Liver (tissue), 9 donors: ENCODE results near the gene ST6GALNAC3. TPM values are rescaled to one million over a fixed set of nuclear protein-coding genes. Genes with fewer than 3 reads are reported as not detected.

Source experiments
- DNase-seq: peaks from one replicate; pipeline ENCODE4 v3.0.0-alpha.2; 2017; ENCODE audit warnings: low spot score
- H3K27ac ChIP-seq, 2 donors: one replicate each; pipeline ENCODE4 v1.7.0; 2013; ENCODE audit warnings: inconsistent platforms in 2 of 2, low read length in 2 of 2, control low read depth in 1 of 2, low read depth in 1 of 2, mild to moderate bottlenecking in 1 of 2
- H3K27me3 ChIP-seq, 4 donors: one replicate each; pipeline versions ENCODE4 v1.6.1 to v1.7.0; 2013; ENCODE audit warnings: low read length in 3 of 4, inconsistent platforms in 1 of 4, mild to moderate bottlenecking in 1 of 4, moderate library complexity in 1 of 4; ENCODE audit not compliant: control insufficient read depth in 4 of 4, insufficient read depth in 4 of 4
- H3K36me3 ChIP-seq, 4 donors: one replicate each; pipeline versions ENCODE4 v1.6.1 to v1.7.0; 2013; ENCODE audit warnings: low read length in 3 of 4, mild to moderate bottlenecking in 3 of 4, low read depth in 1 of 4, moderate library complexity in 1 of 4; ENCODE audit not compliant: control insufficient read depth in 4 of 4, insufficient read depth in 3 of 4
- H3K4me1 ChIP-seq, 4 donors: one replicate each; pipeline versions ENCODE4 v1.6.1 to v1.7.0; 2013; ENCODE audit warnings: low read length in 3 of 4, mild to moderate bottlenecking in 3 of 4, moderate library complexity in 1 of 4; ENCODE audit not compliant: control insufficient read depth in 4 of 4, insufficient read depth in 4 of 4
- H3K4me3 ChIP-seq, 3 donors: one replicate each; pipeline versions ENCODE4 v1.6.1 to v1.7.0; 2013; ENCODE audit warnings: low read length in 3 of 3, control low read depth in 1 of 3, low read depth in 1 of 3, mild to moderate bottlenecking in 1 of 3
- H3K9ac ChIP-seq, 2 donors: one replicate each; pipeline ENCODE4 v1.7.0; 2013; ENCODE audit warnings: low read length in 2 of 2, mild to moderate bottlenecking in 2 of 2, moderate library complexity in 2 of 2, control low read depth in 1 of 2, low read depth in 1 of 2
- H3K9me3 ChIP-seq, 4 donors: one replicate each; pipeline versions ENCODE4 v1.6.1 to v1.7.0; 2013; ENCODE audit warnings: low read length in 3 of 4; ENCODE audit not compliant: control insufficient read depth in 4 of 4
- CTCF ChIP-seq: fragments of 150-350 bp; IDR thresholded peaks from 2 replicates; pipeline ENCODE4 v1.5.1; 2017; ENCODE audit warnings: improper control_type of control experiment, low read depth, low read length; ENCODE audit not compliant: missing input control
- EGR1 ChIP-seq, 2 donors: IDR thresholded peaks; 2 replicates each; pipeline ENCODE4 v1.6.1; 2016 to 2018; ENCODE audit warnings: antibody characterized with exemption in 2 of 2, low read depth in 2 of 2
- FOXA1 ChIP-seq: IDR thresholded peaks from 2 replicates; pipeline ENCODE4 v1.6.1; 2016; ENCODE audit warnings: antibody characterized with exemption
- FOXA2 ChIP-seq: IDR thresholded peaks from 2 replicates; pipeline ENCODE4 v1.6.1; 2016; ENCODE audit warnings: antibody characterized with exemption
- GABPA ChIP-seq, 2 donors: IDR thresholded peaks in 1 of 2; conservative IDR thresholded peaks in 1 of 2; 2 replicates each; pipeline ENCODE4 v1.6.1; 2016; ENCODE audit warnings: antibody characterized with exemption in 2 of 2, mild to moderate bottlenecking in 1 of 2, moderate library complexity in 1 of 2
- HNF4A ChIP-seq, 2 donors: conservative IDR thresholded peaks; 2 replicates each; pipeline ENCODE4 v1.6.1; 2016; ENCODE audit warnings: antibody characterized with exemption in 2 of 2, mild to moderate bottlenecking in 2 of 2
- HNF4G ChIP-seq: IDR thresholded peaks from 2 replicates; pipeline ENCODE4 v1.6.1; 2016; ENCODE audit warnings: antibody characterized with exemption
- JUND ChIP-seq, 2 donors: IDR thresholded peaks; 2 replicates each; pipeline ENCODE4 v1.6.1; 2016; ENCODE audit warnings: antibody characterized with exemption in 2 of 2
- MAX ChIP-seq: IDR thresholded peaks from 2 replicates; pipeline ENCODE4 v1.6.1; 2016; ENCODE audit warnings: antibody characterized with exemption
- NR2F2 ChIP-seq: IDR thresholded peaks from 2 replicates; pipeline ENCODE4 v1.6.1; 2016; ENCODE audit warnings: antibody characterized with exemption
- RAD21 ChIP-seq, 2 donors: IDR thresholded peaks; 2 replicates each; pipeline ENCODE4 v1.6.1; 2016; ENCODE audit warnings: antibody characterized with exemption in 2 of 2, mild to moderate bottlenecking in 2 of 2
- REST ChIP-seq: IDR thresholded peaks from 2 replicates; pipeline ENCODE4 v1.6.1; 2016; ENCODE audit warnings: antibody characterized with exemption, mild to moderate bottlenecking
- RXRA ChIP-seq, 2 donors: IDR thresholded peaks; 2 replicates each; pipeline ENCODE4 v1.6.1; 2017 to 2018; ENCODE audit warnings: antibody characterized with exemption in 2 of 2, mild to moderate bottlenecking in 1 of 2
- SP1 ChIP-seq: IDR thresholded peaks from 2 replicates; pipeline ENCODE4 v1.6.1; 2018; ENCODE audit warnings: antibody characterized with exemption, mild to moderate bottlenecking
- TAF1 ChIP-seq: conservative IDR thresholded peaks from 2 replicates; pipeline ENCODE4 v1.6.1; 2016; ENCODE audit warnings: antibody characterized with exemption, mild to moderate bottlenecking
- YY1 ChIP-seq: IDR thresholded peaks from 2 replicates; pipeline ENCODE4 v1.6.1; 2016; ENCODE audit warnings: antibody characterized with exemption, mild to moderate bottlenecking
- ZBTB33 ChIP-seq: IDR thresholded peaks from 2 replicates; pipeline ENCODE4 v1.6.1; 2016; ENCODE audit warnings: antibody characterized with exemption
- WGBS: extraction: QIAGEN DNeasy Blood & Tissue Kit; methylation state at CpG from one replicate; pipeline ENCODE4 v1.1.7; 2013; 5-methylcytosine and 5-hydroxymethylcytosine counted together
- polyA plus RNA-seq, 2 donors: library from polyadenylated mRNA; stranded (reverse) in 1 of 2; unstranded in 1 of 2; fragments of 200-250 nt in 1 of 2; fragments of >200 nt in 1 of 2; fragmentation: Nextera tagmentation in 1 of 2; extraction: Ambion mirVana in 1 of 2; gene quantifications; one replicate each; pipeline versions ENCODE4 v1.2.1 to v1.2.3, GENCODE V29; 2013 to 2015
- total RNA-seq, 2 donors: library from RNA; depleted of rRNA; stranded (reverse); fragments of >200 nt; gene quantifications; one replicate each; pipeline ENCODE4 v1.2.3, GENCODE V29; 2014
- TF ChIP-seq, protein P1 (sequence below): IDR thresholded peaks from 2 replicates; pipeline ENCODE4 v1.6.1; 2016; ENCODE audit warnings: antibody characterized with exemption
- donor health status: healthy.
- donor health status: healthy.
- donor health status: healthy.
- donor health status: healthy.
- donor health status: healthy.

The ST6GALNAC3 gene
- total and polyA plus RNA-seq, 4 donors, result 1.2 to 5.0 (median 3.2) TPM

DNA sequence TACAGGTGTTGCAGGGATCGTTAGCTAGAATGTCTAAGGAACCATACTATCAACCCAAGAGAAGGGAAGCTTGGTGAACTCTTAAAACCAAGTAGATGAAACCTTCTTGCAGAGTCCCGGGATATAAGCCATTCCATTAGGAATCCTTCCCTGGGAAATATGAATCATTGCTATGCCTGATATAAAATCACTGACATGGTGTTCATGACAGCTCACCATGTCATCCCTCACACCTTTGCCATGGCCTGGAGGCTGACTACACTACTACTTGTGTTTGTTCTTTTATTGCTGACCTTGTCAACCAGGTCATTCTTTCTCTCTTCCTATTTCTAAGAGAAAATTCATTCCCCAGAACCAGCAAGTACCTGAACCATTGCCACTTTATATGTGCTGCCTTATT lies 12.1 kb downstream of the ST6GALNAC3 start:
- no peak overlapping the region for H3K27ac ChIP-seq
- no peak overlapping the region for H3K4me3 ChIP-seq
- peaks cover 0 to 3% (median 0%) of the 10 kb centered on the region in 4 donors for H3K27me3 ChIP-seq
- no peaks in the 10 kb centered on the region for H3K36me3 ChIP-seq
- H3K9ac ChIP-seq, result no peak overlapping the region
- no peaks in the 10 kb centered on the region for H3K9me3 ChIP-seq
- 84% methylated on average over 2 of the region's 2 CpGs for WGBS
- no peak for DNase-seq
- TF ChIP-seq YY1 (no peak), HNF4G (no peak), REST (no peak), NR2F2 (no peak), SP1 (no peak), CTCF (no peak), RAD21 (IDR thresholded peaks at IDR 0.05) (no peak), FOXA2 (no peak), MAX (no peak), JUND (IDR thresholded peaks at IDR 0.05) (no peak), ZBTB33 (no peak), FOXA1 (no peak), HNF4A (conservative IDR thresholded peaks at IDR 0.05) (no peak), TAF1 (no peak), GABPA (IDR thresholded peaks at IDR 0.05 in 1 of 2, conservative IDR thresholded peaks at IDR 0.05 in 1 of 2) (no peak), RXRA (IDR thresholded peaks at IDR 0.05) (no peak), EGR1 (IDR thresholded peaks at IDR 0.05; ENCODE audit: low read depth in 2 of 2) (no peak)
- TF ChIP-seq, protein P1, sequence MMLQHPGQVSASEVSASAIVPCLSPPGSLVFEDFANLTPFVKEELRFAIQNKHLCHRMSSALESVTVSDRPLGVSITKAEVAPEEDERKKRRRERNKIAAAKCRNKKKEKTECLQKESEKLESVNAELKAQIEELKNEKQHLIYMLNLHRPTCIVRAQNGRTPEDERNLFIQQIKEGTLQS, result no peak
- no peaks in the 10 kb centered on the region for H3K4me1 ChIP-seq
